PC-9 (cell line): Measurements from ENCODE around the gene MBD2.

Source experiments
- CTCF ChIP-seq: fragments of 200-600 bp; sonication (generic); conservative IDR thresholded peaks from 2 replicates; pipeline ENCODE4 v1.6.1; 2017; ENCODE audit warnings: mixed run types, antibody characterized with exemption, mild to moderate bottlenecking, moderate library complexity
- EZH2 ChIP-seq: fragments of 200-600 bp; sonication (generic); IDR thresholded peaks from 2 replicates; pipeline ENCODE4 v1.8.0; 2017; ENCODE audit warnings: antibody characterized with exemption, low read depth

GRCh38 chr18:54125429-54125828 is 99.0 kb downstream of the MBD2 start:
- TF ChIP-seq CTCF (no peak), EZH2 (no peak)
